Measurements from ENCODE around the gene METRNL.

METRNL gene

GRCh38 chr17:83067718-83068261, 11.6 kb upstream of the METRNL start:
- no peak for DNase-seq

- DNase-seq: no peak
These were observed 10.5 kb upstream of the METRNL start for GRCh38 chr17:83068641-83069570.

GRCh38 chr17:83069571-83069906, 9.9 kb upstream of the METRNL start:
- no peak for DNase-seq

GRCh38 chr17:83069931-83070742, 9.3 kb upstream of the METRNL start:
- no peak for DNase-seq

- no peak for DNase-seq
These were observed 8.5 kb upstream of the METRNL start for GRCh38 chr17:83070800-83071341.

- no peak for DNase-seq
These were observed 8.0 kb upstream of the METRNL start for GRCh38 chr17:83071365-83071764.

GRCh38 chr17:83071966-83072562, 7.3 kb upstream of the METRNL start:
- no peak for DNase-seq

GRCh38 chr17:83072600-83073358, 6.6 kb upstream of the METRNL start:
- no peak for DNase-seq

GRCh38 chr17:83073389-83074063, 5.9 kb upstream of the METRNL start:
- DNase-seq: no peak

GRCh38 chr17:83074486-83075223, 4.8 kb upstream of the METRNL start:
- no peak for DNase-seq

- DNase-seq: no peak
These were observed 4.0 kb upstream of the METRNL start for GRCh38 chr17:83075270-83075880.

GRCh38 chr17:83076938-83077337, 2.5 kb upstream of the METRNL start:
- no peak for DNase-seq

- no peak for DNase-seq
These were observed 2.0 kb upstream of the METRNL start for GRCh38 chr17:83077411-83077810.

GRCh38 chr17:83077939-83078338, 1.5 kb upstream of the METRNL start:
- no peak for DNase-seq

GRCh38 chr17:83078378-83079351, 744 bp upstream of the METRNL start:
- no peak for DNase-seq

GRCh38 chr17:83079766-83080578, 563 bp downstream of the METRNL start:
- no peak for DNase-seq

- DNase-seq: no peak
These were observed 1.1 kb downstream of the METRNL start for GRCh38 chr17:83080579-83080857.

- DNase-seq: no peak
These were observed 1.7 kb downstream of the METRNL start for GRCh38 chr17:83080858-83081683.
